Sigmoid colon (tissue), 4 donors: ENCODE measurements around the gene TMTC1.

Experiments used
- CTCF ChIP-seq, 4 experiments: fragments of 450-650 bp in 3 of 4; fragments of 200-600 bp in 1 of 4; IDR thresholded peaks; one replicate each; pipeline ENCODE4 v1.5.1; 2016 to 2019; ENCODE audit warnings: antibody characterized with exemption in 4 of 4, mild to moderate bottlenecking in 3 of 4, moderate library complexity in 2 of 4
- EP300 ChIP-seq, 4 donors: sonication (generic); formaldehyde crosslinking; IDR thresholded peaks; one replicate each; pipeline ENCODE4 v1.6.1; 2017; ENCODE audit warnings: antibody characterized with exemption in 4 of 4
- POLR2A ChIP-seq, 2 donors: fragments of 450-650 bp; IDR thresholded peaks; one replicate each; pipeline ENCODE4 v1.6.1; 2016; ENCODE audit warnings: antibody characterized with exemption in 2 of 2, mild to moderate bottlenecking in 2 of 2, moderate library complexity in 2 of 2
- POLR2AphosphoS5 ChIP-seq, 4 donors: sonication (generic); formaldehyde crosslinking; IDR thresholded peaks; one replicate each; pipeline ENCODE4 v1.6.1; 2017; ENCODE audit warnings: antibody characterized with exemption in 4 of 4

- TF ChIP-seq CTCF (IDR thresholded peaks at IDR 0.05) (no peak), POLR2AphosphoS5 (IDR thresholded peaks at IDR 0.05) (no peak), POLR2A (IDR thresholded peaks at IDR 0.05) (no peak), EP300 (IDR thresholded peaks at IDR 0.05) (no peak)
These were observed 55.7 kb downstream of the TMTC1 start for GRCh38 chr12:29728030-29728429.
